HFF-Myc (cell line): Measurements from ENCODE around the gene ENO2.

Source experiments
- DNase-seq: peaks from one replicate; pipeline ENCODE4 v3.0.0-alpha.2; 2011; ENCODE audit warnings: low read depth; ENCODE audit errors: extremely low read depth
- H3K4me3 ChIP-seq: replicated peaks from 2 replicates; pipeline ENCODE4 v1.5.1; 2011; ENCODE audit warnings: low read depth, mild to moderate bottlenecking, control low read depth, low read length
- TF ChIP-seq, protein P1 (sequence below): IDR thresholded peaks from 2 replicates; pipeline ENCODE4 v1.5.1; 2012; ENCODE audit warnings: mild to moderate bottlenecking, low read depth, low read length, control low read depth; ENCODE audit errors: missing control alignments

ENO2 gene

DNA sequence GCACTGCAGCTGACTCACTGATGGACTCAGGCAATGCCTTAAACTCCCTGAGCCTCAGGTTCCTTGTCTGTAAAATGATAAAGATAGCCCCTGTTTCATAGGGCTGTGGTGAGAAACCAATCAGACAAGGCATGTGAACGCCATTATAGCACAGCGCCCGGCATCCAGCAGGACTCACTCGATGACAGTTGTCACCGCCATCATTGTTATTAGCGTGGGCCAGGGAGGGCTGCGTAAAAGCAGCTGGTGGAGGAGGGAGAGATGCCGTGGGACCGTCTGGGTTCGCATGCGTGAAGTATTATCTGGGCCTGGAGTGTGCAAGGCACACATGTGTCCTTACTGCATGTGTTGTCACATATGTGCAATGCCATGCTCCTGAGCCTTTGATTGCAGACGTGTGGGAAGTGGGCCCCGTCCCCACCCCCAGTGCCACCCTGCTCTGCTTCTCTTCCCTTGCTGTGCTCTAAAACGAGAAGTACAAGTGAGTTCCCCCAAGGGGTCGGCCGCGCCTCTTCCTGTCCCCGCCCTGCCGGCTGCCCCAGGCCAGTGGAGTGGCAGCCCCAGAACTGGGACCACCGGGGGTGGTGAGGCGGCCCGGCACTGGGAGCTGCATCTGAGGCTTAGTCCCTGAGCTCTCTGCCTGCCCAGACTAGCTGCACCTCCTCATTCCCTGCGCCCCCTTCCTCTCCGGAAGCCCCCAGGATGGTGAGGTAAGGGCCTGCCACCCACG is 36.6 kb downstream of the ENO2 start, which contains the start of gene PTPN6:
TSS of gene PTPN6 (plus strand) at position 546 of the 730 bp plus-strand sequence. CDS start at position 703, 157 bp downstream.
- DNase-seq = no peak
- TF ChIP-seq, protein P1, sequence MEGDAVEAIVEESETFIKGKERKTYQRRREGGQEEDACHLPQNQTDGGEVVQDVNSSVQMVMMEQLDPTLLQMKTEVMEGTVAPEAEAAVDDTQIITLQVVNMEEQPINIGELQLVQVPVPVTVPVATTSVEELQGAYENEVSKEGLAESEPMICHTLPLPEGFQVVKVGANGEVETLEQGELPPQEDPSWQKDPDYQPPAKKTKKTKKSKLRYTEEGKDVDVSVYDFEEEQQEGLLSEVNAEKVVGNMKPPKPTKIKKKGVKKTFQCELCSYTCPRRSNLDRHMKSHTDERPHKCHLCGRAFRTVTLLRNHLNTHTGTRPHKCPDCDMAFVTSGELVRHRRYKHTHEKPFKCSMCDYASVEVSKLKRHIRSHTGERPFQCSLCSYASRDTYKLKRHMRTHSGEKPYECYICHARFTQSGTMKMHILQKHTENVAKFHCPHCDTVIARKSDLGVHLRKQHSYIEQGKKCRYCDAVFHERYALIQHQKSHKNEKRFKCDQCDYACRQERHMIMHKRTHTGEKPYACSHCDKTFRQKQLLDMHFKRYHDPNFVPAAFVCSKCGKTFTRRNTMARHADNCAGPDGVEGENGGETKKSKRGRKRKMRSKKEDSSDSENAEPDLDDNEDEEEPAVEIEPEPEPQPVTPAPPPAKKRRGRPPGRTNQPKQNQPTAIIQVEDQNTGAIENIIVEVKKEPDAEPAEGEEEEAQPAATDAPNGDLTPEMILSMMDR = no peak
- H3K4me3 ChIP-seq = no peak within 1 kb of the TSS

- no peak overlapping the region for H3K4me3 ChIP-seq
- DNase-seq = no peak
- TF ChIP-seq, protein P1 = no peak
Measured at GRCh38 chr12:6951551-6952120, 37.3 kb downstream of the ENO2 start.

- no peak overlapping the region for H3K4me3 ChIP-seq
- TF ChIP-seq, protein P1 = no peak
- DNase-seq = no peak
Measured at GRCh38 chr12:6952121-6952862, 37.9 kb downstream of the ENO2 start.

DNA sequence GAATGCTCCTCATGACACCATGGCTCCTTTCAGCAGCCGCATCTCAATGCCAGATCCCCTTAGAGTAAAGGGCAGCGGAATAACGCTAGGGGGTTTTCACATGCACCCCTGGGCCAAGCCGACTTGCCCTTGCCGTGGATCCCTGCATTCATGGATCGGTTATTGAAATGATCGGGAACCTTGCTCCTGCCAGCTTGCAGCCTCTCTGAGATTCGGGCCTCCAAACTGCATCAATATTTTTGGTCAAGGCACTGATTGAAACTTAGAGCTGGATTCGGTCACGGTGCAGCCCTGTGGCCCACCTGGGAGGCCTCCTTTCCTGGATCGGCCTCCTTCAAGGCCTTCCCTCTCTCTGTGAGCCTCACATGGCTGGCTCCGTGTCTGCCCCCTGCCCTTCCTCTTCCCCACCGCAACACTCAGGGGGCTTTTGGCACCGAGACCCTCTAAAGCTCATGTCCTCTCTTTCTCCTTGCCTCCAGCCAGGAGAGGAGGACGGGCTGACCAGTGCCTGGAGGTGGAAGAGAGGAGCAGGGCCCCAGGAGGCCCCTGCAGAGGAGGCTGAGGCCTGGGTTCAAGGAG is 38.6 kb downstream of the ENO2 start:
- DNase-seq = no peak
- H3K4me3 ChIP-seq = no peak overlapping the region
- TF ChIP-seq, protein P1 = no peak

- DNase-seq = no peak
- no peak overlapping the region for H3K4me3 ChIP-seq
- TF ChIP-seq, protein P1 = no peak
Measured at GRCh38 chr12:6953442-6954315, 39.3 kb downstream of the ENO2 start.
